ENCODE measurements around the gene RGS5.

- TF ChIP-seq CTCF (optimal IDR thresholded peaks at IDR 0.05 in 1 of 3, IDR thresholded peaks at IDR 0.05 in 1 of 3, conservative IDR thresholded peaks at IDR 0.05 in 1 of 3; ENCODE audit: extremely low read depth in 1 of 3, insufficient read depth in 2 of 3, low read length in 3 of 3) (no peak), EZH2 (IDR thresholded peaks at IDR 0.05; ENCODE audit: low read length) (no peak)
Measured at GRCh38 chr1:163165119-163165518, 37.6 kb downstream of the RGS5 start.
